HG03196 (cell line): Measurements from ENCODE around the gene METTL6.
A peak's percentile ranks its signal among the peaks of the same experiment; 100 is the strongest.
"Not testable (repeated sequence)": the region's sequence is repeated elsewhere in the genome, so short reads cannot be mapped to it uniquely, and the experiment has no call there.

Experiments
- ATAC-seq: cut with Tn5 transposase; IDR thresholded peaks from one replicate; pipeline ENCODE4 v1.9.1; 2021; ENCODE audit not compliant: unreplicated experiment

The METTL6 gene

GRCh38 chr3:15405448-15406050 lies 21.8 kb downstream of the METTL6 start:
- ATAC-seq, result no peak

GRCh38 chr3:15404767-15405166 lies 22.6 kb downstream of the METTL6 start:
- ATAC-seq, result no peak

- no peak for ATAC-seq
Measured at GRCh38 chr3:15403965-15404364, 23.4 kb downstream of the METTL6 start.

GRCh38 chr3:15403495-15403894 lies 23.8 kb downstream of the METTL6 start:
- no peak for ATAC-seq

- no peak for ATAC-seq
Measured at GRCh38 chr3:15401936-15402335, 25.4 kb downstream of the METTL6 start.

- ATAC-seq, result no peak
Measured at GRCh38 chr3:15399970-15400369, 27.4 kb downstream of the METTL6 start.

- ATAC-seq, result not testable (repeated sequence)
Measured at GRCh38 chr3:15398731-15399133, 28.6 kb downstream of the METTL6 start.

GRCh38 chr3:15393252-15393651 lies 34.1 kb downstream of the METTL6 start:
- ATAC-seq, result not testable (repeated sequence)

GRCh38 chr3:15391007-15391406 lies 36.3 kb downstream of the METTL6 start:
- ATAC-seq, result no peak

- no peak for ATAC-seq
Measured at GRCh38 chr3:15390460-15390859, 36.9 kb downstream of the METTL6 start.

GRCh38 chr3:15388335-15388734 lies 39.0 kb downstream of the METTL6 start:
- not testable (repeated sequence) for ATAC-seq

- no peak for ATAC-seq
Measured at GRCh38 chr3:15387735-15388134, 39.6 kb downstream of the METTL6 start.

GRCh38 chr3:15387171-15387581 lies 40.2 kb downstream of the METTL6 start:
- ATAC-seq, result no peak

GRCh38 chr3:15386654-15386955 lies 40.7 kb downstream of the METTL6 start:
- not testable (repeated sequence) for ATAC-seq

GRCh38 chr3:15385901-15386653 lies 41.3 kb downstream of the METTL6 start:
- no peak for ATAC-seq

GRCh38 chr3:15385238-15385695 lies 42.1 kb downstream of the METTL6 start:
- peak; percentile 5 for ATAC-seq

GRCh38 chr3:15384510-15385237 lies 42.7 kb downstream of the METTL6 start:
- peak; percentile 87 for ATAC-seq

GRCh38 chr3:15382405-15382923 lies 44.9 kb downstream of the METTL6 start:
- ATAC-seq, result no peak

- no peak for ATAC-seq
Measured at GRCh38 chr3:15380980-15381890, 46.1 kb downstream of the METTL6 start.

- peak; percentile 94 for ATAC-seq
Measured at GRCh38 chr3:15377961-15378791, 49.2 kb downstream of the METTL6 start.
